ENCODE data around the gene HSD11B1. TPM values are rescaled to one million over a fixed set of nuclear protein-coding genes. Genes with fewer than 3 reads are reported as not detected.
A peak's percentile ranks its signal among the peaks of the same experiment; 100 is the strongest.

The HSD11B1 gene
- total RNA-seq, 4 donors from 2014 or later, result 4.2 to 8.6 (median 5.8) TPM; not detected in 1

- no peak for DNase-seq
- no peaks in the 10 kb centered on the region for H3K27me3 ChIP-seq
- no peak overlapping the region for H3K4me3 ChIP-seq
- peak overlapping the region in 1 of 4 donors; percentile 29 for H3K27ac ChIP-seq
- H3K36me3 ChIP-seq, result no peaks in the 10 kb centered on the region
- peaks cover 0 to 5% (median 0%) of the 10 kb centered on the region in 4 donors for H3K4me1 ChIP-seq
- no peaks in the 10 kb centered on the region for H3K9me3 ChIP-seq
- TF ChIP-seq, protein P1, sequence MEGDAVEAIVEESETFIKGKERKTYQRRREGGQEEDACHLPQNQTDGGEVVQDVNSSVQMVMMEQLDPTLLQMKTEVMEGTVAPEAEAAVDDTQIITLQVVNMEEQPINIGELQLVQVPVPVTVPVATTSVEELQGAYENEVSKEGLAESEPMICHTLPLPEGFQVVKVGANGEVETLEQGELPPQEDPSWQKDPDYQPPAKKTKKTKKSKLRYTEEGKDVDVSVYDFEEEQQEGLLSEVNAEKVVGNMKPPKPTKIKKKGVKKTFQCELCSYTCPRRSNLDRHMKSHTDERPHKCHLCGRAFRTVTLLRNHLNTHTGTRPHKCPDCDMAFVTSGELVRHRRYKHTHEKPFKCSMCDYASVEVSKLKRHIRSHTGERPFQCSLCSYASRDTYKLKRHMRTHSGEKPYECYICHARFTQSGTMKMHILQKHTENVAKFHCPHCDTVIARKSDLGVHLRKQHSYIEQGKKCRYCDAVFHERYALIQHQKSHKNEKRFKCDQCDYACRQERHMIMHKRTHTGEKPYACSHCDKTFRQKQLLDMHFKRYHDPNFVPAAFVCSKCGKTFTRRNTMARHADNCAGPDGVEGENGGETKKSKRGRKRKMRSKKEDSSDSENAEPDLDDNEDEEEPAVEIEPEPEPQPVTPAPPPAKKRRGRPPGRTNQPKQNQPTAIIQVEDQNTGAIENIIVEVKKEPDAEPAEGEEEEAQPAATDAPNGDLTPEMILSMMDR (IDR thresholded peaks at IDR 0.05), result no peak
- no peak for TF ChIP-seq POLR2A (IDR thresholded peaks at IDR 0.05)
Observed at GRCh38 chr1:209741889-209742288, 37.2 kb downstream of the HSD11B1 start.

GRCh38 chr1:209742409-209743144, 37.9 kb downstream of the HSD11B1 start:
- Histone ChIP-seq H3K4me1 (peaks cover 0 to 11% (median 1%) of the 10 kb centered on the region in 4 donors), H3K27ac (peak overlapping the region in 1 of 4 donors; percentile 29), H3K4me3 (no peak overlapping the region), H3K27me3 (no peaks in the 10 kb centered on the region), H3K9me3 (no peaks in the 10 kb centered on the region), H3K36me3 (no peaks in the 10 kb centered on the region)
- no peak for DNase-seq
- TF ChIP-seq, protein P1 (IDR thresholded peaks at IDR 0.05), result no peak
- TF ChIP-seq POLR2A (IDR thresholded peaks at IDR 0.05), result no peak

- H3K27me3 ChIP-seq, result no peaks in the 10 kb centered on the region
- no peak overlapping the region for H3K4me3 ChIP-seq
- TF ChIP-seq POLR2A (IDR thresholded peaks at IDR 0.05), result no peak
- TF ChIP-seq, protein P1 (IDR thresholded peaks at IDR 0.05), result no peak
- no peaks in the 10 kb centered on the region for H3K9me3 ChIP-seq
- no peak for DNase-seq
- no peaks in the 10 kb centered on the region for H3K36me3 ChIP-seq
- H3K27ac ChIP-seq, result peak overlapping the region in 1 of 4 donors; percentile 24
- peaks cover 0 to 11% (median 2%) of the 10 kb centered on the region in 4 donors for H3K4me1 ChIP-seq
Observed at GRCh38 chr1:209743145-209743482, 38.5 kb downstream of the HSD11B1 start.

GRCh38 chr1:209746451-209747165, 42.0 kb downstream of the HSD11B1 start:
- H3K4me3 ChIP-seq, result no peak overlapping the region
- H3K27ac ChIP-seq, result no peak overlapping the region
- H3K9me3 ChIP-seq, result no peaks in the 10 kb centered on the region
- H3K27me3 ChIP-seq, result no peaks in the 10 kb centered on the region
- TF ChIP-seq, protein P1 (IDR thresholded peaks at IDR 0.05), result no peak
- no peak for TF ChIP-seq POLR2A (IDR thresholded peaks at IDR 0.05)
- H3K36me3 ChIP-seq, result no peaks in the 10 kb centered on the region
- DNase-seq, result no peak
- peaks cover 0 to 11% (median 7%) of the 10 kb centered on the region in 4 donors for H3K4me1 ChIP-seq

DNA sequence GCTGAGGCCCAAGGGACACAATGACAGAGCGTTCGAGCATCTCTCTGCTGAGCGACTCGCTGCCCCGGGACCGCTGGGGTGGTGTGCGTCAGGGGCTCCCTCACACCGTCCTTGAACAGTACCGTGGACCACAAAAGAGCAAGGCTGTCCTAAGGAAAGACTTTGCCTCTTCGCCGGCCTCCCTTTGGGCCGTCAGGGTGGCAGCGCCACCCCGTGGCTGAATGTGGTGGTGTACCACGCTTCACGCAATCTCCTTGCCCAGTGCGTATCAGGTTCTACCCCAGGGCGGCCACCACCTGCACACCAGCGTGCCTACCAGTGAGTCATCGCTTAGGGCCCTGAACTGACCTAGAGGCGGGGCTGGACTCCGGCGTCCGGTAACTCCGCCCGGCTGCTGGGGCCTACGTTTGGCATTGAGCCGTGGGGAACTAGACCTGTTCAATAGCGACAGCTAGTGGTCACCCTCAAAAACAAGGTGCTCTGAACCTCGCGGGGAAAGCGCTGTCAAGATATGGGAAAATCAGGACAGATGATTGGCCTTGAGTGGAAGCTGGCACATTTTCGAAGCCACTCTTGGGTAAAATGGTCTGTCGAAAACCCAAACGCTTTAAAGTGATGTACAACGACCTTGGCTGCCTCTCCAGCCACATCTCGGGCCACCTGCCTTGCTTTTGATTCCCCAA, 43.1 kb downstream of the HSD11B1 start:
- Histone ChIP-seq H3K9me3 (no peaks in the 10 kb centered on the region), H3K36me3 (no peaks in the 10 kb centered on the region), H3K27ac (peak overlapping the region in 3 of 4 donors; percentile 15 to 57 (median 49)), H3K4me1 (peaks cover 0 to 17% (median 7%) of the 10 kb centered on the region in 4 donors), H3K4me3 (peak overlapping the region; percentile 14 to 40 (median 18)), H3K27me3 (no peaks in the 10 kb centered on the region)
- peak; percentile 85 to 97 (median 95) for DNase-seq
- TF ChIP-seq, protein P1 (IDR thresholded peaks at IDR 0.05), result peak; percentile 93 to 99 (median 98)
- TF ChIP-seq POLR2A (IDR thresholded peaks at IDR 0.05), result no peak

All from Peyer's patch (tissue), 4 donors.